GM12865 (cell line): ENCODE results near the gene ADAMTSL2.
A peak's percentile ranks its signal among the peaks of the same experiment; 100 is the strongest.

Experiments used
- DNase-seq: peaks from one replicate; pipeline ENCODE4 v3.0.0; 2010; ENCODE audit warnings: low read depth
- H3K4me3 ChIP-seq: 2 replicates; pipeline ENCODE4 v1.5.1; 2011; ENCODE audit warnings: mild to moderate bottlenecking, low read depth, low read length, control low read depth
- CTCF ChIP-seq: IDR thresholded peaks from 2 replicates; pipeline ENCODE4 v1.5.1; 2011; ENCODE audit warnings: low read length, control low read depth, low read depth, inconsistent platforms; ENCODE audit not compliant: insufficient read depth; ENCODE audit errors: missing control alignments

Gene ADAMTSL2

GRCh38 chr9:133591116-133591910, 56.8 kb downstream of the ADAMTSL2 start:
- DNase-seq: no peak
- TF ChIP-seq CTCF: no peak
- H3K4me3 ChIP-seq: no peak overlapping the region

- DNase-seq: no peak
- no peak overlapping the region for H3K4me3 ChIP-seq
- TF ChIP-seq CTCF: no peak
Observed at GRCh38 chr9:133591985-133592384, 57.5 kb downstream of the ADAMTSL2 start.

GRCh38 chr9:133592731-133593409, 58.4 kb downstream of the ADAMTSL2 start:
- DNase-seq: peak; percentile 7
- peak; percentile 24 for TF ChIP-seq CTCF
- no peak overlapping the region for H3K4me3 ChIP-seq

GRCh38 chr9:133593587-133594253, 59.2 kb downstream of the ADAMTSL2 start:
- no peak for TF ChIP-seq CTCF
- H3K4me3 ChIP-seq: no peak overlapping the region
- DNase-seq: no peak

GRCh38 chr9:133594310-133594709, 59.8 kb downstream of the ADAMTSL2 start:
- DNase-seq: no peak
- H3K4me3 ChIP-seq: no peak overlapping the region
- no peak for TF ChIP-seq CTCF

GRCh38 chr9:133595910-133596309, 61.4 kb downstream of the ADAMTSL2 start:
- TF ChIP-seq CTCF: no peak
- no peak for DNase-seq
- no peak overlapping the region for H3K4me3 ChIP-seq
